Kidney (tissue), 14 donors: ENCODE results near the gene PANX1. TPM values are rescaled to one million over a fixed set of nuclear protein-coding genes. Genes with fewer than 3 reads are reported as not detected.
A peak's percentile ranks its signal among the peaks of the same experiment; 100 is the strongest.

Experiments used
- DNase-seq, 5 donors: peaks; one replicate each; pipeline ENCODE4 v3.0.0-alpha.2; 2013 to 2020
- FAIRE-seq: peaks from 2 replicates; lab custom pipeline; 2012; peaks lifted over from hg19 to GRCh38; lab: Jason Lieb, UNC
- H3K27ac ChIP-seq, 2 donors: one replicate each; pipeline ENCODE4 v1.7.0; 2013; ENCODE audit warnings: low read depth in 2 of 2, low read length in 2 of 2, inconsistent platforms in 1 of 2
- H3K27me3 ChIP-seq: one replicate; pipeline ENCODE4 v1.7.1; 2013; ENCODE audit warnings: low read length, inconsistent platforms; ENCODE audit not compliant: control insufficient read depth, insufficient read depth
- H3K36me3 ChIP-seq, 3 donors: one replicate each; pipeline versions ENCODE4 v1.7.0 to v1.7.1; 2013; ENCODE audit warnings: low read length in 3 of 3, control low read depth in 1 of 3, inconsistent platforms in 1 of 3; ENCODE audit not compliant: insufficient read depth in 3 of 3, control insufficient read depth in 2 of 3
- H3K4me1 ChIP-seq, 3 donors: one replicate each; pipeline versions ENCODE4 v1.7.0 to v1.7.1; 2013; ENCODE audit warnings: low read length in 3 of 3, inconsistent platforms in 1 of 3, low read depth in 1 of 3; ENCODE audit not compliant: control insufficient read depth in 2 of 3, insufficient read depth in 2 of 3
- H3K4me3 ChIP-seq, 3 donors: one replicate each; pipeline versions ENCODE4 v1.7.0 to v1.8.1; 2013; ENCODE audit warnings: low read length in 3 of 3, control low read depth in 1 of 3, inconsistent platforms in 1 of 3
- H3K9ac ChIP-seq, 3 donors: one replicate each; pipeline versions ENCODE4 v1.7.0 to v1.7.1; 2013; ENCODE audit warnings: low read length in 3 of 3, control low read depth in 1 of 3, inconsistent platforms in 1 of 3
- H3K9me3 ChIP-seq, 3 donors: one replicate each; pipeline versions ENCODE4 v1.7.0 to v1.7.1; 2013; ENCODE audit warnings: low read length in 3 of 3, control low read depth in 1 of 3, inconsistent platforms in 1 of 3; ENCODE audit not compliant: control insufficient read depth in 2 of 3, insufficient read depth in 1 of 3
- CTCF ChIP-seq: IDR thresholded peaks from 3 replicates; pipeline ENCODE4 v1.5.1; 2012; ENCODE audit warnings: mild to moderate bottlenecking, moderate library complexity, borderline replicate concordance; ENCODE audit not compliant: insufficient read depth; ENCODE audit errors: extremely low read depth
- intact Hi-C: fragments of 100-400 bp; cut with DNase I; formaldehyde crosslinking; loops from one replicate; pipeline ENCODE4 v1.11.1; 2022
- polyA plus RNA-seq: library from polyadenylated mRNA; stranded (reverse); fragments of 350-450 nt; fragmentation: Illumina TruSeq; extraction: RNeasy Lipid Tissue Mini Kit (QIAGEN cat#74804); gene quantifications from one replicate; pipeline ENCODE4 v1.2.3, GENCODE V29; 2014; ENCODE audit warnings: low read depth, low replicate concordance; ENCODE audit not compliant: insufficient read depth
- total RNA-seq: library from RNA; stranded (reverse); fragmentation: NEBNext Ultra II Directional; extraction: Animal tissue kit (Norgen Biotek cat#: 25700); gene quantifications from one replicate; pipeline ENCODE4 v1.2.1, GENCODE V29; 2021
- donor health status: control.
- donor health status: control.
- donor health status: control.
- donor health status: control.
- donor health status: control.
- donor health status: DM: yes; HTN: yes; CAD: no.
- donor health status: Normal renal cell carcinoma (clear cell type).

PANX1 gene
- total and polyA plus RNA-seq, 2 donors from 2014 or later: 5.3 to 13.9 TPM

- Histone ChIP-seq H3K27me3 (no peaks in the 10 kb centered on the region), H3K36me3 (no peaks in the 10 kb centered on the region), H3K27ac (peak overlapping the region; percentile 29 to 40), H3K4me3 (no peak overlapping the region), H3K4me1 (peaks cover 0 to 18% (median 15%) of the 10 kb centered on the region in 3 donors), H3K9me3 (no peaks in the 10 kb centered on the region), H3K9ac (no peak overlapping the region)
- TF ChIP-seq CTCF: no peak
- FAIRE-seq (no peak), DNase-seq (peak in 1 of 5 donors; percentile 76)
- intact Hi-C loops: no loop called here
Measured at GRCh38 chr11:94134651-94135512, 6.2 kb downstream of the PANX1 start.

GRCh38 chr11:94139416-94139815 is 10.8 kb downstream of the PANX1 start:
- FAIRE-seq: no peak
- Histone ChIP-seq H3K4me1 (peaks cover 3 to 7% (median 5%) of the 10 kb centered on the region in 3 donors), H3K27me3 (no peaks in the 10 kb centered on the region), H3K9ac (no peak overlapping the region), H3K9me3 (no peaks in the 10 kb centered on the region), H3K27ac (no peak overlapping the region), H3K36me3 (no peaks in the 10 kb centered on the region), H3K4me3 (no peak overlapping the region)
- intact Hi-C loops: no loop called here
- no peak for DNase-seq
- TF ChIP-seq CTCF: no peak

GRCh38 chr11:94140154-94140655 is 11.6 kb downstream of the PANX1 start:
- Histone ChIP-seq H3K9me3 (no peaks in the 10 kb centered on the region), H3K9ac (no peak overlapping the region), H3K27ac (no peak overlapping the region), H3K4me3 (no peak overlapping the region), H3K36me3 (no peaks in the 10 kb centered on the region), H3K4me1 (peaks cover 3 to 5% (median 3%) of the 10 kb centered on the region in 3 donors), H3K27me3 (no peaks in the 10 kb centered on the region)
- FAIRE-seq: no peak
- no peak for TF ChIP-seq CTCF
- intact Hi-C loops: no loop called here
- DNase-seq: no peak
